HEK293 (cell line): ENCODE data around the gene EMILIN1.

Source experiments
- CTCF ChIA-PET: fragments of 350-600 bp; formaldehyde crosslinking; extraction: SDS; loops from one replicate; lab custom pipeline; 2021; ENCODE audit warnings: antibody characterized with exemption; lab: Yijun Ruan, JAX
- POLR2A ChIA-PET: fragments of 300-600 bp; formaldehyde crosslinking; extraction: SDS; loops from one replicate; lab custom pipeline; 2020; ENCODE audit warnings: antibody characterized with exemption, inconsistent platforms; lab: Yijun Ruan, JAX
- H3K27ac ChIP-seq: fragments of 200-500 bp; sonication (Bioruptor generic); 2 replicates; pipeline ENCODE4 v1.5.1; 2014; ENCODE audit warnings: low read depth, low read length, control low read depth, inconsistent platforms; ENCODE audit errors: extremely low read depth
- H3K36me3 ChIP-seq, 2 experiments: fragments of 200-500 bp in 1 of 2; sonication (Bioruptor generic) in 1 of 2; 1 replicate in 1 of 2; 2 replicates in 1 of 2; pipeline ENCODE4 v1.5.1; 2014 to 2017; ENCODE audit warnings: inconsistent platforms in 2 of 2, low read length in 2 of 2; ENCODE audit not compliant: control insufficient read depth in 2 of 2, insufficient read depth in 1 of 2
- H3K4me1 ChIP-seq: fragments of 200-500 bp; sonication (Bioruptor generic); 2 replicates; pipeline ENCODE4 v1.5.1; 2014; ENCODE audit warnings: mild to moderate bottlenecking, low read length, inconsistent platforms; ENCODE audit not compliant: control insufficient read depth, insufficient read depth
- H3K4me3 ChIP-seq: 2 replicates; pipeline ENCODE4 v1.5.1; 2011; ENCODE audit warnings: low read depth, mild to moderate bottlenecking, control low read depth, low read length, moderate library complexity
- H3K9me3 ChIP-seq: fragments of 200-500 bp; sonication (Bioruptor generic); 2 replicates; pipeline ENCODE4 v1.5.1; 2014; ENCODE audit warnings: low read depth, low read length, inconsistent platforms; ENCODE audit not compliant: control insufficient read depth, insufficient read depth
- GFI1B ChIP-seq: fragments of 450-650 bp; formaldehyde crosslinking; IDR thresholded peaks from 2 replicates; pipeline ENCODE4 v1.5.1; 2016; ENCODE audit warnings: missing biosample characterization, missing genetic modification characterization
- GLIS1 ChIP-seq: fragments of 450-650 bp; formaldehyde crosslinking; IDR thresholded peaks from 2 replicates; pipeline ENCODE4 v1.5.1; 2016; ENCODE audit warnings: missing biosample characterization, missing genetic modification characterization
- HOXC10 ChIP-seq: sonication (generic); formaldehyde crosslinking; IDR thresholded peaks from 2 replicates; pipeline ENCODE4 v1.8.1; 2023; ENCODE audit warnings: mild to moderate bottlenecking, missing genetic modification reagents
- IKZF3 ChIP-seq: fragments of 450-650 bp; IDR thresholded peaks from 2 replicates; pipeline ENCODE4 v1.5.0; 2018; ENCODE audit warnings: missing biosample characterization, mild to moderate bottlenecking, missing genetic modification characterization, moderate library complexity
- KLF9 ChIP-seq: fragments of 450-650 bp; formaldehyde crosslinking; IDR thresholded peaks from 2 replicates; pipeline ENCODE4 v1.5.1; 2016; ENCODE audit warnings: missing biosample characterization, missing genetic modification characterization, low read depth
- PRDM1 ChIP-seq: fragments of 450-650 bp; formaldehyde crosslinking; IDR thresholded peaks from 2 replicates; pipeline ENCODE4; 2016; ENCODE audit warnings: missing biosample characterization, missing genetic modification characterization
- ZBTB17 ChIP-seq: fragments of 450-650 bp; formaldehyde crosslinking; IDR thresholded peaks from 2 replicates; pipeline ENCODE4 v1.5.1; 2016; ENCODE audit warnings: missing biosample characterization, missing genetic modification characterization
- ZBTB7A ChIP-seq: fragments of 450-650 bp; formaldehyde crosslinking; IDR thresholded peaks from 2 replicates; pipeline ENCODE4 v1.5.1; 2016; ENCODE audit warnings: low read depth, missing biosample characterization, missing genetic modification characterization
- ZNF114 ChIP-seq: fragments of 450-650 bp; formaldehyde crosslinking; IDR thresholded peaks from 2 replicates; pipeline ENCODE4 v1.5.0; 2017; ENCODE audit warnings: missing biosample characterization, missing genetic modification characterization
- ZNF133 ChIP-seq: fragments of 450-650 bp; formaldehyde crosslinking; IDR thresholded peaks from 2 replicates; pipeline ENCODE4 v1.5.1; 2016; ENCODE audit warnings: missing biosample characterization, missing genetic modification characterization
- ZNF175 ChIP-seq: fragments of 450-650 bp; formaldehyde crosslinking; IDR thresholded peaks from 2 replicates; pipeline ENCODE4 v1.5.1; 2016; ENCODE audit warnings: missing biosample characterization, missing genetic modification characterization
- ZNF184 ChIP-seq: fragments of 450-650 bp; IDR thresholded peaks from 2 replicates; pipeline ENCODE4 v1.5.1; 2018; ENCODE audit warnings: missing biosample characterization, mild to moderate bottlenecking, missing genetic modification characterization
- ZNF239 ChIP-seq: fragments of 450-650 bp; formaldehyde crosslinking; IDR thresholded peaks from 2 replicates; pipeline ENCODE4 v1.5.1; 2016; ENCODE audit warnings: missing biosample characterization, missing genetic modification characterization
- ZNF302 ChIP-seq: fragments of 450-650 bp; formaldehyde crosslinking; IDR thresholded peaks from 2 replicates; pipeline ENCODE4 v1.5.1; 2016; ENCODE audit warnings: missing biosample characterization, missing genetic modification characterization, low read depth
- ZNF416 ChIP-seq: fragments of 450-650 bp; formaldehyde crosslinking; IDR thresholded peaks from 2 replicates; pipeline ENCODE4 v1.5.1; 2016; ENCODE audit warnings: missing biosample characterization, missing genetic modification characterization
- ZNF426 ChIP-seq: fragments of 450-650 bp; formaldehyde crosslinking; IDR thresholded peaks from 2 replicates; pipeline ENCODE4 v1.5.1; 2017; ENCODE audit warnings: missing biosample characterization, missing genetic modification characterization, mild to moderate bottlenecking, inconsistent platforms, moderate library complexity
- ZNF510 ChIP-seq: fragments of 450-650 bp; formaldehyde crosslinking; IDR thresholded peaks from 2 replicates; pipeline ENCODE4 v1.5.1; 2018; ENCODE audit warnings: mild to moderate bottlenecking, missing genetic modification characterization, missing biosample characterization; ENCODE audit not compliant: insufficient replicate concordance
- ZNF549 ChIP-seq: fragments of 450-650 bp; IDR thresholded peaks from 2 replicates; pipeline ENCODE4 v1.5.1; 2018; ENCODE audit warnings: missing biosample characterization, missing genetic modification characterization, mild to moderate bottlenecking, inconsistent platforms, moderate library complexity
- ZNF571 ChIP-seq: fragments of 450-650 bp; formaldehyde crosslinking; IDR thresholded peaks from 2 replicates; pipeline ENCODE4 v1.5.0; 2017; ENCODE audit warnings: missing biosample characterization, missing genetic modification characterization
- ZNF596 ChIP-seq: fragments of 450-650 bp; IDR thresholded peaks from 2 replicates; pipeline ENCODE4 v1.5.0; 2018; ENCODE audit warnings: missing biosample characterization, mild to moderate bottlenecking, missing genetic modification characterization, moderate library complexity
- ZNF610 ChIP-seq: fragments of 450-650 bp; formaldehyde crosslinking; IDR thresholded peaks from 2 replicates; pipeline ENCODE4 v1.5.1; 2016; ENCODE audit warnings: missing biosample characterization, missing genetic modification characterization, borderline replicate concordance
- ZNF670 ChIP-seq: fragments of 450-650 bp; formaldehyde crosslinking; IDR thresholded peaks from 2 replicates; pipeline ENCODE4 v1.5.1; 2016; ENCODE audit warnings: missing biosample characterization, missing genetic modification characterization, low read depth
- ZNF830 ChIP-seq: fragments of 450-650 bp; IDR thresholded peaks from 2 replicates; pipeline ENCODE4 v1.5.0; 2018; ENCODE audit warnings: missing biosample characterization, missing genetic modification characterization, low read depth, mild to moderate bottlenecking, moderate library complexity
- ZXDB ChIP-seq: fragments of 450-650 bp; formaldehyde crosslinking; IDR thresholded peaks from 2 replicates; pipeline ENCODE4 v1.5.1; 2016; ENCODE audit warnings: missing biosample characterization, missing genetic modification characterization
- TF ChIP-seq, protein P1 (sequence below): fragments of 450-650 bp; formaldehyde crosslinking; IDR thresholded peaks from 2 replicates; pipeline ENCODE4 v1.5.1; 2016; ENCODE audit warnings: missing biosample characterization, missing genetic modification characterization
- TF ChIP-seq, protein P2 (sequence below): fragments of 450-650 bp; formaldehyde crosslinking; IDR thresholded peaks from 2 replicates; pipeline ENCODE4 v1.5.1; 2016; ENCODE audit warnings: missing biosample characterization, missing genetic modification characterization
- TF ChIP-seq, protein P3 (sequence below): fragments of 450-650 bp; formaldehyde crosslinking; IDR thresholded peaks from 2 replicates; pipeline ENCODE4 v1.5.1; 2016; ENCODE audit warnings: missing biosample characterization, missing genetic modification characterization
- TF ChIP-seq, protein P4 (sequence below): fragments of 450-650 bp; formaldehyde crosslinking; IDR thresholded peaks from 2 replicates; pipeline ENCODE4 v1.5.1; 2016; ENCODE audit warnings: missing biosample characterization, missing genetic modification characterization
- TF ChIP-seq, protein P5 (sequence below): fragments of 450-650 bp; formaldehyde crosslinking; IDR thresholded peaks from 2 replicates; pipeline ENCODE4; 2016; ENCODE audit warnings: missing biosample characterization, missing genetic modification characterization

Gene EMILIN1

DNA sequence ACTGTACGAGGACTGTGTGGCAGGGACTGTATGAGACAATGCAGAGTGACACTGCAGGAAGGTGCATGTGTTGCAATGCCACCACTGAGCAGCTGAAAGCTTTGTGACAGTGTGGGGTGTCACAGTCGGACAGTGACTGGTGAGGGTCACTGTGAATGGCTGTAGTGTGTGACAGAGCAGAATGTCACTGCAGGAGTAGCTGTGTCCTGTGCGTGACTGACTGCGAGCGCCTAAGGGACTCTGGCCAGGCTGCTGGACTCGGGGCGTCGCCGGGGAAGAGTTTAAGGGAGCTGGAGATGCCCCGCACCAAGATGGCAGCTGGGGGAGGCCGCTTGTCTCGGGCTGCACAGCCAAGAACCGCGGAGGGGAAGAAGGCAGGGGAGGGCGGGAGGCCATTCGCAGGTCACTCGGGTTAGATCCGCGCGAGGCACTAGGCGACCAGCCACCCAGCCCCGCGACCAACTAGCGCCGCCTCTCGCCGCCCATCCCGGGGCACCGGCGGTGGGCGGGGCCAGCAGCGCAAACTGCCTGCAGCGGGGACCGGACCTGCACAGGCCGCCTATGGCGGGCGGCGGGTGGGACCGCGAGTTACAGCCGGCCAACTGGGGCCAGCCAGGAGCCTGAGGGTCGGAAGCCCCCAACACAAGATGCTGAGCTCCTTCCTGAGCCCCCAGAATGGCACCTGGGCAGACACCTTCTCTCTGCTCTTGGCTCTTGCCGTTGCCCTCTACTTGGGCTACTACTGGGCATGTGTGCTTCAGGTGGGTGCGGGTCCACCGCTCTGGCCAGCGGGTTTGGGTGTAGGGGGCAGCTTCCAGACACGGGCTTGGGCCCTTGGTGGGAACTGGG, 45.1 kb downstream of the EMILIN1 start, which contains the start of gene ABHD1:
Gene ABHD1 (plus strand): TSS at position 514 of the 849 bp plus-strand sequence. CDS start 134 bp downstream, at position 648.
- H3K4me3 ChIP-seq, result peak within 1 kb of the TSS; percentile 48
- POLR2A ChIA-PET, result interaction anchor here (3.5 kb wide), 1 partner anchor 10 kb away, joined by 34 read pairs; the partner anchor contains the start of gene PREB
- no peaks in the 10 kb centered on the region for H3K9me3 ChIP-seq
- peaks cover 0 to 2% of the 10 kb centered on the region in 2 experiments; a peak in 1 of 3 replicates for H3K36me3 ChIP-seq
- H3K4me1 ChIP-seq, result 0 out of 2 replicates have a peak, but pooled peaks cover 3% of the 10 kb centered on the region
- CTCF ChIA-PET, result interaction anchor here (0.9 to 3.3 kb wide), 7 partner anchors 8 to 156 kb away, joined by 3 to 17 read pairs (median 4); partner anchors contain the start of gene PREB
- no peak within 1 kb of the TSS; the same call in 1 of the 2 replicates for H3K27ac ChIP-seq
- TF ChIP-seq ZNF416, result no peak
- no peak for TF ChIP-seq ZNF426 (tag by site-specific recombination)
- TF ChIP-seq, protein P1, sequence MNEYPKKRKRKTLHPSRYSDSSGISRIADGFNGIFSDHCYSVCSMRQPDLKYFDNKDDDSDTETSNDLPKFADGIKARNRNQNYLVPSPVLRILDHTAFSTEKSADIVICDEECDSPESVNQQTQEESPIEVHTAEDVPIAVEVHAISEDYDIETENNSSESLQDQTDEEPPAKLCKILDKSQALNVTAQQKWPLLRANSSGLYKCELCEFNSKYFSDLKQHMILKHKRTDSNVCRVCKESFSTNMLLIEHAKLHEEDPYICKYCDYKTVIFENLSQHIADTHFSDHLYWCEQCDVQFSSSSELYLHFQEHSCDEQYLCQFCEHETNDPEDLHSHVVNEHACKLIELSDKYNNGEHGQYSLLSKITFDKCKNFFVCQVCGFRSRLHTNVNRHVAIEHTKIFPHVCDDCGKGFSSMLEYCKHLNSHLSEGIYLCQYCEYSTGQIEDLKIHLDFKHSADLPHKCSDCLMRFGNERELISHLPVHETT (tag by site-specific recombination), result no peak
- TF ChIP-seq GFI1B, result no peak
- TF ChIP-seq ZNF571, result no peak
- no peak for TF ChIP-seq ZNF670 (tag by site-specific recombination)
- TF ChIP-seq ZXDB, result peak; percentile 55; the same call in 1 of the 2 replicates
- no peak for TF ChIP-seq ZNF184 (tag by site-specific recombination)
- no peak for TF ChIP-seq ZNF830
- no peak for TF ChIP-seq ZNF596 (tag by site-specific recombination)
- no peak for TF ChIP-seq ZNF510 (tag by site-specific recombination)
- peak; percentile 74 for TF ChIP-seq KLF9 (tag by site-specific recombination)
- no peak for TF ChIP-seq IKZF3
- peak; percentile 44; the same call in 1 of the 2 replicates for TF ChIP-seq ZBTB17
- TF ChIP-seq ZNF114, result no peak
- TF ChIP-seq, protein P2, sequence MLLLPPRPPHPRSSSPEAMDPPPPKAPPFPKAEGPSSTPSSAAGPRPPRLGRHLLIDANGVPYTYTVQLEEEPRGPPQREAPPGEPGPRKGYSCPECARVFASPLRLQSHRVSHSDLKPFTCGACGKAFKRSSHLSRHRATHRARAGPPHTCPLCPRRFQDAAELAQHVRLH (tag by site-specific recombination), result no peak
- no peak for TF ChIP-seq ZNF302 (tag by site-specific recombination)
- TF ChIP-seq, protein P3, sequence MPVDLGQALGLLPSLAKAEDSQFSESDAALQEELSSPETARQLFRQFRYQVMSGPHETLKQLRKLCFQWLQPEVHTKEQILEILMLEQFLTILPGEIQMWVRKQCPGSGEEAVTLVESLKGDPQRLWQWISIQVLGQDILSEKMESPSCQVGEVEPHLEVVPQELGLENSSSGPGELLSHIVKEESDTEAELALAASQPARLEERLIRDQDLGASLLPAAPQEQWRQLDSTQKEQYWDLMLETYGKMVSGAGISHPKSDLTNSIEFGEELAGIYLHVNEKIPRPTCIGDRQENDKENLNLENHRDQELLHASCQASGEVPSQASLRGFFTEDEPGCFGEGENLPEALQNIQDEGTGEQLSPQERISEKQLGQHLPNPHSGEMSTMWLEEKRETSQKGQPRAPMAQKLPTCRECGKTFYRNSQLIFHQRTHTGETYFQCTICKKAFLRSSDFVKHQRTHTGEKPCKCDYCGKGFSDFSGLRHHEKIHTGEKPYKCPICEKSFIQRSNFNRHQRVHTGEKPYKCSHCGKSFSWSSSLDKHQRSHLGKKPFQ (tag by site-specific recombination), result no peak
- no peak for TF ChIP-seq GLIS1 (tag by site-specific recombination)
- no peak for TF ChIP-seq ZBTB7A (tag by site-specific recombination)
- TF ChIP-seq PRDM1 (tag by site-specific recombination), result no peak
- TF ChIP-seq ZNF239 (tag by site-specific recombination), result no peak
- no peak for TF ChIP-seq ZNF549 (tag by site-specific recombination)
- no peak for TF ChIP-seq ZNF175 (tag by site-specific recombination)
- TF ChIP-seq HOXC10, result no peak
- TF ChIP-seq, protein P4, sequence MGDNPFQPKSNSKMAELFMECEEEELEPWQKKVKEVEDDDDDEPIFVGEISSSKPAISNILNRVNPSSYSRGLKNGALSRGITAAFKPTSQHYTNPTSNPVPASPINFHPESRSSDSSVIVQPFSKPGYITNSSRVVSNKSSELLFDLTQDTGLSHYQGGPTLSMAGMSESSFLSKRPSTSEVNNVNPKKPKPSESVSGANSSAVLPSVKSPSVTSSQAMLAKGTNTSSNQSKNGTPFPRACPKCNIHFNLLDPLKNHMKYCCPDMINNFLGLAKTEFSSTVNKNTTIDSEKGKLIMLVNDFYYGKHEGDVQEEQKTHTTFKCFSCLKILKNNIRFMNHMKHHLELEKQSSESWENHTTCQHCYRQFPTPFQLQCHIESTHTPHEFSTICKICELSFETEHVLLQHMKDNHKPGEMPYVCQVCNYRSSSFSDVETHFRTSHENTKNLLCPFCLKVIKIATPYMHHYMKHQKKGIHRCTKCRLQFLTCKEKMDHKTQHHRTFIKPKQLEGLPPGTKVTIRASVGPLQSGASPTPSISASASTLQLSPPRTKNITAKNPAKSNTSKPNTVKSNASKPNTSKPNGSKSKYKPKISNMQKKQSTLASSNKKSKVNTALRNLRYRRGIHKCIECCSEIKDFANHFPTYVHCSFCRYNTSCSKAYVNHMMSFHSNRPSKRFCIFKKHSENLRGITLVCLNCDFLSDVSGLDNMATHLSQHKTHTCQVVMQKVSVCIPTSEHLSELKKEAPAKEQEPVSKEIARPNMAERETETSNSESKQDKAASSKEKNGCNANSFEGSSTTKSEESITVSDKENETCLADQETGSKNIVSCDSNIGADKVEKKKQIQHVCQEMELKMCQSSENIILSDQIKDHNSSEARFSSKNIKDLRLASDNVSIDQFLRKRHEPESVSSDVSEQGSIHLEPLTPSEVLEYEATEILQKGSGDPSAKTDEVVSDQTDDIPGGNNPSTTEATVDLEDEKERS (tag by site-specific recombination), result no peak
- TF ChIP-seq, protein P5, sequence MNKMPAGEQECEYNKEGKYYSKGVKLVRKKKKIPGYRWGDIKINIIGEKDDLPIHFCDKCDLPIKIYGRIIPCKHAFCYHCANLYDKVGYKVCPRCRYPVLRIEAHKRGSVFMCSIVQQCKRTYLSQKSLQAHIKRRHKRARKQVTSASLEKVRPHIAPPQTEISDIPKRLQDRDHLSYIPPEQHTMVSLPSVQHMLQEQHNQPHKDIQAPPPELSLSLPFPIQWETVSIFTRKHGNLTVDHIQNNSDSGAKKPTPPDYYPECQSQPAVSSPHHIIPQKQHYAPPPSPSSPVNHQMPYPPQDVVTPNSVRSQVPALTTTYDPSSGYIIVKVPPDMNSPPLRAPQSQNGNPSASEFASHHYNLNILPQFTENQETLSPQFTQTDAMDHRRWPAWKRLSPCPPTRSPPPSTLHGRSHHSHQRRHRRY (tag by site-specific recombination), result no peak
- no peak for TF ChIP-seq ZNF133 (tag by site-specific recombination)
- no peak for TF ChIP-seq ZNF610 (tag by site-specific recombination)
